Fibroblast of mammary gland (primary cell): ENCODE measurements around the gene INPP5D.

Experiments
- DNase-seq: peaks from one replicate; pipeline ENCODE4 v3.0.0-alpha.2; 2010; ENCODE audit warnings: low read depth
- H3K4me3 ChIP-seq: 2 replicates; pipeline ENCODE4 v1.5.1; 2011; ENCODE audit warnings: low read depth, mild to moderate bottlenecking, low read length, moderate library complexity; ENCODE audit not compliant: control insufficient read depth
- TF ChIP-seq, protein P1 (sequence below): conservative IDR thresholded peaks from 2 replicates; pipeline ENCODE4 v1.5.1; 2011; ENCODE audit warnings: low read depth, low read length, inconsistent platforms; ENCODE audit not compliant: control insufficient read depth, insufficient read depth

INPP5D gene

DNA sequence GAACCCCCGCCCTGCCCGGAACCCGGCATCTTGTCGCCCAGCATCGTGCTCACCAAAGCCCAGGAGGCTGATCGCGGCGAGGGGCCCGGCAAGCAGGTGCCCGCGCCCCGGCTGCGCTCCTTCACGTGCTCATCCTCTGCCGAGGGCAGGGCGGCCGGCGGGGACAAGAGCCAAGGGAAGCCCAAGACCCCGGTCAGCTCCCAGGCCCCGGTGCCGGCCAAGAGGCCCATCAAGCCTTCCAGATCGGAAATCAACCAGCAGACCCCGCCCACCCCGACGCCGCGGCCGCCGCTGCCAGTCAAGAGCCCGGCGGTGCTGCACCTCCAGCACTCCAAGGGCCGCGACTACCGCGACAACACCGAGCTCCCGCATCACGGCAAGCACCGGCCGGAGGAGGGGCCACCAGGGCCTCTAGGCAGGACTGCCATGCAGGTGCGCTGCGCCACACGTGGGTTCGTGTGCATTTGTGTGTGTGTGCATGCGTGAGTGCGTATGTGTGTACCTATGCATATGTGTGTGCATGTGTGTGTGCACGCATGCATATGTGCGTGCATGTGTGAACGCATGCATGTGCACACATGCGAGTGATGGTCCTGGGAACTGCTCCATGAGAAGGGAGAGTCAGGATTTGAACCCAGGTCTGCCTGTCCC lies 144.3 kb downstream of the INPP5D start:
- TF ChIP-seq, protein P1, sequence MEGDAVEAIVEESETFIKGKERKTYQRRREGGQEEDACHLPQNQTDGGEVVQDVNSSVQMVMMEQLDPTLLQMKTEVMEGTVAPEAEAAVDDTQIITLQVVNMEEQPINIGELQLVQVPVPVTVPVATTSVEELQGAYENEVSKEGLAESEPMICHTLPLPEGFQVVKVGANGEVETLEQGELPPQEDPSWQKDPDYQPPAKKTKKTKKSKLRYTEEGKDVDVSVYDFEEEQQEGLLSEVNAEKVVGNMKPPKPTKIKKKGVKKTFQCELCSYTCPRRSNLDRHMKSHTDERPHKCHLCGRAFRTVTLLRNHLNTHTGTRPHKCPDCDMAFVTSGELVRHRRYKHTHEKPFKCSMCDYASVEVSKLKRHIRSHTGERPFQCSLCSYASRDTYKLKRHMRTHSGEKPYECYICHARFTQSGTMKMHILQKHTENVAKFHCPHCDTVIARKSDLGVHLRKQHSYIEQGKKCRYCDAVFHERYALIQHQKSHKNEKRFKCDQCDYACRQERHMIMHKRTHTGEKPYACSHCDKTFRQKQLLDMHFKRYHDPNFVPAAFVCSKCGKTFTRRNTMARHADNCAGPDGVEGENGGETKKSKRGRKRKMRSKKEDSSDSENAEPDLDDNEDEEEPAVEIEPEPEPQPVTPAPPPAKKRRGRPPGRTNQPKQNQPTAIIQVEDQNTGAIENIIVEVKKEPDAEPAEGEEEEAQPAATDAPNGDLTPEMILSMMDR, result no peak
- no peak for DNase-seq
- H3K4me3 ChIP-seq, result no peak overlapping the region

DNA sequence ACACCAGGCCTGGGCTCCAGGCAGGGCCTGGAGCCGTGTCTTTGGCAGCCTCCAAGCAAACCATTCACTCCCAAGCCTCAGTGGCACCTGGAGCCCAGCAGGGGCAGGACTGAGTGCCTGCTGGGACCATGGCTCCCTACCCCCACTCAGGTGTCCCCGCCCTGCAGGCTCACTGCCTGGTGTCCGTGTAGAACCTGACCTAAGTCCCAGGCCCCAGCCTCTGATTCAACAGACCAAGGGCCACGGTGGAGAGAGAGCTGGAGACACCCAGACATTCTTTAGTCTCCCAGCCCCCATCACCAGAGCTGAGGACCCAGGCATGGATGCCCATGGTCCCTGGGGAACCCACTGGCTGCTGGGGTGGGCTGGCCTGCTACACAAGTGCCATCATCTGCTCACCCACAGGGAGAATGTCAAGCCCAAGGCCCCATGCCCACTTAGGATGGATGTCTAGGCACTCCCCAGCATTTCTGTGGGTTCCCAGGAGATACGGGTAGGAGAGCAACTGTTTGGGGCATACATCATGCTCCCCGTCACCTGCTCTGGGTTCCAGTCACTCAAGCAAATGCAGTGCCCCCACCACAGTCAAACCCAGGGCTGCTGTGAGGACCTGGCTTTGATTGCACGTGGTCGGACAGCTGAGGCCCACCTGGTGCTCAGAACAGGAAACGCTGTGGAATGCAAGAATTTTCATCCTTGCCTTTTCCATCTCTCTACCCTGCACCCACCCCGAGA lies 148.4 kb downstream of the INPP5D start:
- DNase-seq, result no peak
- H3K4me3 ChIP-seq, result no peak overlapping the region
- TF ChIP-seq, protein P1, result no peak

DNA sequence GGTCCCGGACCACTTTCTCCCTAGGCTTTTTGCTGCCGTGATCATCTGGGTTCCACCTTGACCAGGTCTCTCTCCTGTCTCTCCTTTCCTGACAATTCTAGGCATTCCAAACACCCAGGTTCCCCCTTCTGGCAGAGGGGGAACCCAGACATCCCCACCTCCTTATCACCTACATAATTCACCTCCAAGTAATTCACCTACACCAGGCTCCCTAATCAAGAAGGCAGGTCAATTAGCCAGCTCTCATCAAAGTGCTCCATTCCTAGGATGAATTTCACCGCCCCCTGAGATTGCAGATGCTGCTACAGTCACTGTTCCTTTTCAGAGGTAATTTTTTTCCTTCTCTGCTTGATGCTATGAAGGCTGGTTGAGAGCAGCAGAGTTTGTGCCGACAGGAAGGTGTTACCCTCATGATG lies 149.0 kb downstream of the INPP5D start:
- DNase-seq, result no peak
- TF ChIP-seq, protein P1, result no peak
- no peak overlapping the region for H3K4me3 ChIP-seq

DNA sequence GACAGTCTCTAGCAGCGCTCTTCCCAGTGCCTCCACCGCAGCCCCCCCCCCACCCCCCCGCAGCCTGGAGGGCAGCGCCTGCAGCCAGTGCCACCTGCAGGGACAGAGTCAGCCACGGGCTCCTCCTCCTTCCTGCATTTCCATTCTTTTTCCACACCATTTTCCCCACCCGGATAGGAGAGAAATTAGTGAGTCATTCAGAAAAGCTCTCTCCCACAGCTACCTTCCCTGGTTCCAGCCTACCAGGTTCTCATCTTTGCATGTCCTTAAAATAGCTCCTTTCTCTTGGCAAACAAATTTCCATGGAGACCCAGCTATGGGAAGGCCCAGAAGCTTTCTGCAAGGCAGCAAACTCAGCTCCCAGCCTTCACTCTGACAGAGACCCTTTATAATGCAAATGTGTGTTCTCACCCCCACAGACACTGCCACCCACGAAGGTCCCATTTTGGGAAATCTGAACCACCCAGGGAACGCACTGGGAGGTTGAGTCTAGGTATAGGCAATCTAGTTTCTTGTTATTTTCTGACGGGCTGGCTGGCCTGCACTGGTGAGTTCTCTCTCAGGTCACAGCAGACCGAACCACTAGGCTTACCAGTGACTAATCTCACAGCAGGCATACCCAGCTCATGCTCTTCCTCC lies 149.5 kb downstream of the INPP5D start:
- TF ChIP-seq, protein P1, result no peak
- DNase-seq, result no peak
- no peak overlapping the region for H3K4me3 ChIP-seq

DNA sequence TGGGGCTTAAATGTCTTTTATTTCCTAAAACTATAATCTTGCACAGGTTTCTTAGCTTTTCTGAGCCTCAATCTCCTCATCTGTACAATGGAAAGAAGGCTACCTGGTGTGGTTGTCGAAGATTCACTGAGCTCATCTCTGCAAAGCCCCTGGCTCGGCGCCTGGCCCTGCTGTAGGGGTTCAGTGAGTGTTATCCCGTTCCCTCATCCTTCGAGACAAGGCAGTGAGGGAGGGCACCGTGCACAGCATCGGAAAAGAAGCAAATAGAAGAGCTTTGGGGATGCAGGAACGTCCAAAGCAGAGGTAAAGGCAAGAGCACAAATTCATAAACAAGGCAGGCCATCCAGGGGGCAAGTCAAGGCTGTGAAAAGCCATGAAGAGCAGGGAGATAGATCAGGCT lies 150.1 kb downstream of the INPP5D start:
- TF ChIP-seq, protein P1, result no peak
- H3K4me3 ChIP-seq, result no peak overlapping the region
- DNase-seq, result no peak

DNA sequence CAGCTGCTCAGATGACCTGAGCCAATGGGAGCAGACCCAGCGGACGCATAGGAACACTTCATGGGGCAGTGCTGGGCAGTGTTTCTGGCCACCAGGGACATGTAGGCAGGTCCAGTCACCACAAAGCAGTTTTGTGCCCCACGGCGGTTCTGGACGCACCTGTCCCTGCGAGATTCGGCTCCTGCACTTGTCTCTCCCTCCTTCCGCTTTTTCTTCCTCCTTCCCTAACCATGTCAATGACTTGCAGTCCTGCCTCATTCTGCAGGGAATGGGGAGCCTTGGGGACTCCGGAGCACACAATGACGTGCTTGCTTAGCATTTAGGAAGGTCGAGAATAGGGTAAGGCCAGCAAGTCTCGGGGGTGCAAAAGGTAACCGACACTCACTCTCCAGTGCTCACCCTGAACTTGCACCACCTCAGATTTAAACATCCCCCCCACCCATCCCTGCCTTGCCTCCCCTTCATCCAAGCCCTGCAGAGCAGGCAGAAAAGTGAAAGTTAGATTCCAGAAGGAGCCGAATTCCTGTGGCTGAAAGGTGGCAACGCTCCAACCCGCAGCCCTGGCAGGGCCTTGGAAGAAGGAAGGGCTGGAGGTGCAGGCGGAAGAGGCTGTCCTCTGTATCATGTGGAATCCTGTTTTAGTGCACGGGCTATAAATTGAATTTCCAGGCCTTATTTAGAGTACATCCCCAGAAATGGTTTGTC lies 150.9 kb downstream of the INPP5D start:
- DNase-seq, result peak; percentile 90
- no peak overlapping the region for H3K4me3 ChIP-seq
- TF ChIP-seq, protein P1, result no peak
